ENCODE results near the gene CIDEA. TPM values are rescaled to one million over a fixed set of nuclear protein-coding genes. Genes with fewer than 3 reads are reported as not detected.

Gene CIDEA
- total RNA-seq, 1 experiment from 2014 or later, result not detected

GRCh38 chr18:12295389-12296086 is 41.4 kb downstream of the CIDEA start:
- H3K9me3 Mint-ChIP-seq (ENCODE audit: unreplicated experiment), result no peaks in the 10 kb centered on the region
- H3K4me3 ChIP-seq (ENCODE audit: low read depth, low read length), result no peak overlapping the region
- no peaks in the 10 kb centered on the region for H3K9me3 ChIP-seq
- no peaks in the 10 kb centered on the region for H3K4me1 Mint-ChIP-seq (ENCODE audit: low read depth, unreplicated experiment)
- no peak for DNase-seq
- CTCF ChIA-PET, result interaction anchor here (0.5 to 1.4 kb wide), 2 partner anchors 12 to 24 kb away, joined by 3 to 4 read pairs; no protein-coding TSS in a partner anchor
- H3K36me3 ChIP-seq (ENCODE audit: control insufficient read depth, insufficient read depth, low read length), result no peaks in the 10 kb centered on the region
- no peak overlapping the region for H3K27ac Mint-ChIP-seq (ENCODE audit: unreplicated experiment)
- TF ChIP-seq CTCF (IDR thresholded peaks at IDR 0.05; ENCODE audit: insufficient read depth in 1 of 2, low read depth in 1 of 2, low read length in 1 of 2, severe bottlenecking in 1 of 2, unreplicated experiment in 1 of 2), result no peak
- H3K4me3 Mint-ChIP-seq (ENCODE audit: unreplicated experiment), result no peak overlapping the region
- no peaks in the 10 kb centered on the region for H3K36me3 Mint-ChIP-seq (ENCODE audit: insufficient read depth, unreplicated experiment)
- intact Hi-C loops (cut with micrococcal nuclease; ENCODE audit: unreplicated experiment), result no loop called here
- H3K4me1 ChIP-seq, result no peaks in the 10 kb centered on the region
- POLR2A ChIA-PET, result no interaction called here
- BruUV-seq (replicated peaks), result no TSS peak
- no peaks in the 10 kb centered on the region for H3K27me3 ChIP-seq (replicated peaks; ENCODE audit: control insufficient read depth, insufficient read depth, low read length)
- H3K27me3 Mint-ChIP-seq (ENCODE audit: insufficient read depth, unreplicated experiment), result no peaks in the 10 kb centered on the region

GRCh38 chr18:12296087-12296403 is 41.9 kb downstream of the CIDEA start:
- Histone ChIP-seq H3K27me3 (replicated peaks; ENCODE audit: control insufficient read depth, insufficient read depth, low read length) (no peaks in the 10 kb centered on the region), H3K36me3 (ENCODE audit: control insufficient read depth, insufficient read depth, low read length) (no peaks in the 10 kb centered on the region), H3K4me3 (ENCODE audit: low read depth, low read length) (no peak overlapping the region), H3K4me1 (no peaks in the 10 kb centered on the region), H3K9me3 (no peaks in the 10 kb centered on the region)
- no peak for TF ChIP-seq CTCF (IDR thresholded peaks at IDR 0.05; ENCODE audit: insufficient read depth in 1 of 2, low read depth in 1 of 2, low read length in 1 of 2, severe bottlenecking in 1 of 2, unreplicated experiment in 1 of 2)
- no TSS peak for BruUV-seq (replicated peaks)
- Mint-ChIP-seq H3K4me1 (ENCODE audit: low read depth, unreplicated experiment) (no peaks in the 10 kb centered on the region), H3K4me3 (ENCODE audit: unreplicated experiment) (no peak overlapping the region), H3K9me3 (ENCODE audit: unreplicated experiment) (no peaks in the 10 kb centered on the region), H3K27ac (ENCODE audit: unreplicated experiment) (no peak overlapping the region), H3K36me3 (ENCODE audit: insufficient read depth, unreplicated experiment) (no peaks in the 10 kb centered on the region), H3K27me3 (ENCODE audit: insufficient read depth, unreplicated experiment) (no peaks in the 10 kb centered on the region)
- POLR2A ChIA-PET, result no interaction called here
- intact Hi-C loops (cut with micrococcal nuclease; ENCODE audit: unreplicated experiment), result no loop called here
- DNase-seq, result no peak
- CTCF ChIA-PET, result interaction anchor here (0.5 kb wide), 1 partner anchor 12 kb away, joined by 3 read pairs; no protein-coding TSS in a partner anchor

DNA sequence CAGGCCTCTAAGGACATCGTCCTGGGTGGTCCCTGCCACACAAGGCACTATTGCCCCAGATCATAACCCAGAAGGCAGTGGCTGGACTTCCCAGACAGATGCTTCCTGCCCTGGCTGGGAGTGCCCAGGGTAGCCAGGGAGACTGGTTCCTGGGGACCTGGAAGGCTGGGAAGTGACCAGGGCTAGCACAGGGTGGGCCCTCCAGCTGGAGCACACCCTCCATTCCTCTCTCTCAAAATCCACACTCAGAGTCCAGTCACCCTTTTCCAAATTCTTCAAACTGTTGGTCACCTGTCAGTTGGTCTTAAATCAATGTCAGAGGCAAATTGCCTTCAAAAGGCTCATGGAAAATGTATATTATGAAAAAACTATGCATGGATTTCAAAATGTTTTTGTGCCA is 42.3 kb downstream of the CIDEA start:
- no peak overlapping the region for H3K27ac Mint-ChIP-seq (ENCODE audit: unreplicated experiment)
- ChIA-PET POLR2A (no interaction called here), CTCF (no interaction called here)
- H3K4me3 Mint-ChIP-seq (ENCODE audit: unreplicated experiment), result no peak overlapping the region
- BruUV-seq (replicated peaks), result no TSS peak
- no peaks in the 10 kb centered on the region for H3K9me3 ChIP-seq
- no peaks in the 10 kb centered on the region for H3K27me3 Mint-ChIP-seq (ENCODE audit: insufficient read depth, unreplicated experiment)
- no peaks in the 10 kb centered on the region for H3K4me1 Mint-ChIP-seq (ENCODE audit: low read depth, unreplicated experiment)
- no peaks in the 10 kb centered on the region for H3K27me3 ChIP-seq (replicated peaks; ENCODE audit: control insufficient read depth, insufficient read depth, low read length)
- TF ChIP-seq CTCF (IDR thresholded peaks at IDR 0.05; ENCODE audit: insufficient read depth in 1 of 2, low read depth in 1 of 2, low read length in 1 of 2, severe bottlenecking in 1 of 2, unreplicated experiment in 1 of 2), result no peak
- H3K36me3 ChIP-seq (ENCODE audit: control insufficient read depth, insufficient read depth, low read length), result no peaks in the 10 kb centered on the region
- H3K4me1 ChIP-seq, result no peaks in the 10 kb centered on the region
- no peak overlapping the region for H3K4me3 ChIP-seq (ENCODE audit: low read depth, low read length)
- no peak for DNase-seq
- no peaks in the 10 kb centered on the region for H3K9me3 Mint-ChIP-seq (ENCODE audit: unreplicated experiment)
- no peaks in the 10 kb centered on the region for H3K36me3 Mint-ChIP-seq (ENCODE audit: insufficient read depth, unreplicated experiment)
- intact Hi-C loops (cut with micrococcal nuclease; ENCODE audit: unreplicated experiment), result no loop called here
